ENCODE data around the gene ASPM. TPM values are rescaled to one million over a fixed set of nuclear protein-coding genes. Genes with fewer than 3 reads are reported as not detected.

ASPM gene
- total RNA-seq, 1 donor from 2014 or later, result 3.9 TPM

- Histone ChIP-seq H3K27me3 (ENCODE audit: insufficient read depth, low read length) (no peaks in the 10 kb centered on the region), H3K9ac (ENCODE audit: low read length) (no peak overlapping the region), H3K9me3 (ENCODE audit: insufficient read depth, low read depth, low read length) (no peaks in the 10 kb centered on the region), H2AFZ (ENCODE audit: low read depth, low read length) (no peak overlapping the region), H4K20me1 (ENCODE audit: insufficient read depth, low read length) (no peaks in the 10 kb centered on the region), H3K27ac (ENCODE audit: low read depth, low read length) (no peak overlapping the region), H3K4me1 (ENCODE audit: insufficient read depth, low read length) (no peaks in the 10 kb centered on the region), H3K79me2 (ENCODE audit: insufficient read depth, low read length) (no peaks in the 10 kb centered on the region), H3K4me2 (ENCODE audit: low read length) (no peak overlapping the region), H3K4me3 (ENCODE audit: insufficient read depth, low read depth, low read length) (no peak overlapping the region), H3K36me3 (ENCODE audit: insufficient read depth, low read length) (no peaks in the 10 kb centered on the region)
- H3K27ac Mint-ChIP-seq (ENCODE audit: unreplicated experiment), result no peak overlapping the region
- FAIRE-seq, result no peak
- no peaks in the 10 kb centered on the region for H3K9me3 Mint-ChIP-seq (ENCODE audit: unreplicated experiment)
- no peak overlapping the region for H3K4me3 Mint-ChIP-seq (ENCODE audit: unreplicated experiment)
- H3K27me3 Mint-ChIP-seq (ENCODE audit: low read depth, unreplicated experiment), result no peaks in the 10 kb centered on the region
- peaks cover 3% of the 10 kb centered on the region for H3K4me1 Mint-ChIP-seq (ENCODE audit: low read depth, unreplicated experiment)
- no peak for DNase-seq (ENCODE audit: low read depth)
- no peaks in the 10 kb centered on the region for H3K36me3 Mint-ChIP-seq (ENCODE audit: low read depth, unreplicated experiment)
- no peak for TF ChIP-seq CTCF (IDR thresholded peaks at IDR 0.05; ENCODE audit: insufficient read depth, low read depth, low read length)
- TF ChIP-seq EZH2 (IDR thresholded peaks at IDR 0.05; ENCODE audit: insufficient read depth, low read length), result no peak
These were observed 83.3 kb downstream of the ASPM start for GRCh38 chr1:197063212-197063611.

DNA sequence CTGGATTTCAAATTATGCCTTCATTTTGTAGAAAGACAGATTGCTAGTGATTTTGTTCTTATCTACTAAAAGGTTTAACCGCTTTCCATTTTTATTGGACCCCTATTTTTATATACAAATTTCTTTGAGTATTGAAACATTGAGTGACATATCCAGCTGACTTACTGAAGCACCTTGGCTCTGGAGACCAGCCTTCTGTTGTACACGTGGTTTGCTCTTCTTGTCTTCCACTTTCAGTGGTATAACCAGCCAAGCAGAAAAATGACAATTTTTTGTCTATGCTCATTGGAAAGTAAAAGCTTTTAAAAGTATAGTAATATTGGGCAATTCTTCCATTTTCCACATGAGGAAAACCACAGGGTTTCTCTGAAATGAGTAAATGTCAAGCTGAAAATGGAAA, 83.8 kb downstream of the ASPM start:
- no peak overlapping the region for H2AFZ ChIP-seq (ENCODE audit: low read depth, low read length)
- H3K4me1 ChIP-seq (ENCODE audit: insufficient read depth, low read length), result no peaks in the 10 kb centered on the region
- H3K27me3 ChIP-seq (ENCODE audit: insufficient read depth, low read length), result no peaks in the 10 kb centered on the region
- H3K9me3 ChIP-seq (ENCODE audit: insufficient read depth, low read depth, low read length), result no peaks in the 10 kb centered on the region
- no peaks in the 10 kb centered on the region for H3K36me3 ChIP-seq (ENCODE audit: insufficient read depth, low read length)
- no peak overlapping the region for H3K4me3 Mint-ChIP-seq (ENCODE audit: unreplicated experiment)
- H3K36me3 Mint-ChIP-seq (ENCODE audit: low read depth, unreplicated experiment), result no peaks in the 10 kb centered on the region
- no peak overlapping the region for H3K4me2 ChIP-seq (ENCODE audit: low read length)
- DNase-seq (ENCODE audit: low read depth) (no peak), FAIRE-seq (no peak)
- no peaks in the 10 kb centered on the region for H4K20me1 ChIP-seq (ENCODE audit: insufficient read depth, low read length)
- H3K27me3 Mint-ChIP-seq (ENCODE audit: low read depth, unreplicated experiment), result no peaks in the 10 kb centered on the region
- H3K4me1 Mint-ChIP-seq (ENCODE audit: low read depth, unreplicated experiment), result peaks cover 3% of the 10 kb centered on the region
- H3K27ac Mint-ChIP-seq (ENCODE audit: unreplicated experiment), result no peak overlapping the region
- no peak overlapping the region for H3K27ac ChIP-seq (ENCODE audit: low read depth, low read length)
- no peak overlapping the region for H3K4me3 ChIP-seq (ENCODE audit: insufficient read depth, low read depth, low read length)
- H3K79me2 ChIP-seq (ENCODE audit: insufficient read depth, low read length), result no peaks in the 10 kb centered on the region
- H3K9ac ChIP-seq (ENCODE audit: low read length), result no peak overlapping the region
- H3K9me3 Mint-ChIP-seq (ENCODE audit: unreplicated experiment), result no peaks in the 10 kb centered on the region
- no peak for TF ChIP-seq EZH2 (IDR thresholded peaks at IDR 0.05; ENCODE audit: insufficient read depth, low read length)
- no peak for TF ChIP-seq CTCF (IDR thresholded peaks at IDR 0.05; ENCODE audit: insufficient read depth, low read depth, low read length)

GRCh38 chr1:197049100-197049499, 97.4 kb downstream of the ASPM start:
- Histone ChIP-seq H3K27ac (ENCODE audit: low read depth, low read length) (no peak overlapping the region), H3K9ac (ENCODE audit: low read length) (no peak overlapping the region), H3K27me3 (ENCODE audit: insufficient read depth, low read length) (no peaks in the 10 kb centered on the region), H3K4me1 (ENCODE audit: insufficient read depth, low read length) (no peaks in the 10 kb centered on the region), H3K79me2 (ENCODE audit: insufficient read depth, low read length) (no peaks in the 10 kb centered on the region), H3K9me3 (ENCODE audit: insufficient read depth, low read depth, low read length) (no peaks in the 10 kb centered on the region), H2AFZ (ENCODE audit: low read depth, low read length) (no peak overlapping the region), H3K36me3 (ENCODE audit: insufficient read depth, low read length) (no peaks in the 10 kb centered on the region), H4K20me1 (ENCODE audit: insufficient read depth, low read length) (no peaks in the 10 kb centered on the region), H3K4me2 (ENCODE audit: low read length) (no peak overlapping the region), H3K4me3 (ENCODE audit: insufficient read depth, low read depth, low read length) (no peak overlapping the region)
- H3K9me3 Mint-ChIP-seq (ENCODE audit: unreplicated experiment), result peaks cover 2% of the 10 kb centered on the region
- TF ChIP-seq EZH2 (IDR thresholded peaks at IDR 0.05; ENCODE audit: insufficient read depth, low read length) (no peak), CTCF (IDR thresholded peaks at IDR 0.05; ENCODE audit: insufficient read depth, low read depth, low read length) (no peak)
- H3K4me3 Mint-ChIP-seq (ENCODE audit: unreplicated experiment), result no peak overlapping the region
- no peak for DNase-seq (ENCODE audit: low read depth)
- no peak overlapping the region for H3K27ac Mint-ChIP-seq (ENCODE audit: unreplicated experiment)
- H3K4me1 Mint-ChIP-seq (ENCODE audit: low read depth, unreplicated experiment), result no peaks in the 10 kb centered on the region
- H3K36me3 Mint-ChIP-seq (ENCODE audit: low read depth, unreplicated experiment), result no peaks in the 10 kb centered on the region
- no peaks in the 10 kb centered on the region for H3K27me3 Mint-ChIP-seq (ENCODE audit: low read depth, unreplicated experiment)
- FAIRE-seq, result no peak
